ENCODE measurements around the gene GPRASP1.

Gene GPRASP1, protein sequence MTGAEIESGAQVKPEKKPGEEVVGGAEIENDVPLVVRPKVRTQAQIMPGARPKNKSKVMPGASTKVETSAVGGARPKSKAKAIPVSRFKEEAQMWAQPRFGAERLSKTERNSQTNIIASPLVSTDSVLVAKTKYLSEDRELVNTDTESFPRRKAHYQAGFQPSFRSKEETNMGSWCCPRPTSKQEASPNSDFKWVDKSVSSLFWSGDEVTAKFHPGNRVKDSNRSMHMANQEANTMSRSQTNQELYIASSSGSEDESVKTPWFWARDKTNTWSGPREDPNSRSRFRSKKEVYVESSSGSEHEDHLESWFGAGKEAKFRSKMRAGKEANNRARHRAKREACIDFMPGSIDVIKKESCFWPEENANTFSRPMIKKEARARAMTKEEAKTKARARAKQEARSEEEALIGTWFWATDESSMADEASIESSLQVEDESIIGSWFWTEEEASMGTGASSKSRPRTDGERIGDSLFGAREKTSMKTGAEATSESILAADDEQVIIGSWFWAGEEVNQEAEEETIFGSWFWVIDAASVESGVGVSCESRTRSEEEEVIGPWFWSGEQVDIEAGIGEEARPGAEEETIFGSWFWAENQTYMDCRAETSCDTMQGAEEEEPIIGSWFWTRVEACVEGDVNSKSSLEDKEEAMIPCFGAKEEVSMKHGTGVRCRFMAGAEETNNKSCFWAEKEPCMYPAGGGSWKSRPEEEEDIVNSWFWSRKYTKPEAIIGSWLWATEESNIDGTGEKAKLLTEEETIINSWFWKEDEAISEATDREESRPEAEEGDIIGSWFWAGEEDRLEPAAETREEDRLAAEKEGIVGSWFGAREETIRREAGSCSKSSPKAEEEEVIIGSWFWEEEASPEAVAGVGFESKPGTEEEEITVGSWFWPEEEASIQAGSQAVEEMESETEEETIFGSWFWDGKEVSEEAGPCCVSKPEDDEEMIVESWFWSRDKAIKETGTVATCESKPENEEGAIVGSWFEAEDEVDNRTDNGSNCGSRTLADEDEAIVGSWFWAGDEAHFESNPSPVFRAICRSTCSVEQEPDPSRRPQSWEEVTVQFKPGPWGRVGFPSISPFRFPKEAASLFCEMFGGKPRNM (N-terminal part only)

GRCh38 chrX:102651242-102652011 lies at the start of gene GPRASP1:
TSS of gene GPRASP1 (plus strand) at chrX:102651483. CDS start at chrX:102653914, 2,431 bp downstream.
- peak; percentile 21 for DNase-seq (ENCODE audit: low read depth)
- H3K4me3 ChIP-seq (replicated peaks; ENCODE audit: low read depth, low read length): peak within 1 kb of the TSS; percentile 53
- TF ChIP-seq, protein P1, sequence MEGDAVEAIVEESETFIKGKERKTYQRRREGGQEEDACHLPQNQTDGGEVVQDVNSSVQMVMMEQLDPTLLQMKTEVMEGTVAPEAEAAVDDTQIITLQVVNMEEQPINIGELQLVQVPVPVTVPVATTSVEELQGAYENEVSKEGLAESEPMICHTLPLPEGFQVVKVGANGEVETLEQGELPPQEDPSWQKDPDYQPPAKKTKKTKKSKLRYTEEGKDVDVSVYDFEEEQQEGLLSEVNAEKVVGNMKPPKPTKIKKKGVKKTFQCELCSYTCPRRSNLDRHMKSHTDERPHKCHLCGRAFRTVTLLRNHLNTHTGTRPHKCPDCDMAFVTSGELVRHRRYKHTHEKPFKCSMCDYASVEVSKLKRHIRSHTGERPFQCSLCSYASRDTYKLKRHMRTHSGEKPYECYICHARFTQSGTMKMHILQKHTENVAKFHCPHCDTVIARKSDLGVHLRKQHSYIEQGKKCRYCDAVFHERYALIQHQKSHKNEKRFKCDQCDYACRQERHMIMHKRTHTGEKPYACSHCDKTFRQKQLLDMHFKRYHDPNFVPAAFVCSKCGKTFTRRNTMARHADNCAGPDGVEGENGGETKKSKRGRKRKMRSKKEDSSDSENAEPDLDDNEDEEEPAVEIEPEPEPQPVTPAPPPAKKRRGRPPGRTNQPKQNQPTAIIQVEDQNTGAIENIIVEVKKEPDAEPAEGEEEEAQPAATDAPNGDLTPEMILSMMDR (IDR thresholded peaks at IDR 0.05; ENCODE audit: low read length, missing control alignments): no peak

DNA sequence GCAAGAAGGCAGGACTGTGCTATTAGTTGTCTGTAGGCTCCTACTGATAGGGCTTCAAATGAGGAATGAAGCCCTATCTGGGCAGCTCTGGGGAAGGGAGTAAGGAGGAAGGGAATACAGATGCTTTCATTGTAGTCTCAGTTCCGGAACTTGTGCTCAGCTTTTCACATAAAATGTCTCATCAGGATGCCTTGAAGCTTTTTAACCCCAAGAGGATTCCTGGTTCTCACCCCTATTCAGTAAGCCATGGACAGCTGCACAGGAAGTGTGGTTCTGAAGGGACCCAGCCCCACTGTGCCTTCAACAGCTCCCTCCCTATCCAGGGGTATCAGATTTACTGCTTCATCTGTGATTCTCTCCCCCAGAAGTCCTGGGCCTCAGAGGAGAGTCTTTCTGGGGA lies 47.0 kb upstream of the GPRASP1 start:
- TF ChIP-seq, protein P1 (IDR thresholded peaks at IDR 0.05; ENCODE audit: low read length, missing control alignments): no peak
- peak; percentile 1 for DNase-seq (ENCODE audit: low read depth)
- no peak overlapping the region for H3K4me3 ChIP-seq (replicated peaks; ENCODE audit: low read depth, low read length)

DNA sequence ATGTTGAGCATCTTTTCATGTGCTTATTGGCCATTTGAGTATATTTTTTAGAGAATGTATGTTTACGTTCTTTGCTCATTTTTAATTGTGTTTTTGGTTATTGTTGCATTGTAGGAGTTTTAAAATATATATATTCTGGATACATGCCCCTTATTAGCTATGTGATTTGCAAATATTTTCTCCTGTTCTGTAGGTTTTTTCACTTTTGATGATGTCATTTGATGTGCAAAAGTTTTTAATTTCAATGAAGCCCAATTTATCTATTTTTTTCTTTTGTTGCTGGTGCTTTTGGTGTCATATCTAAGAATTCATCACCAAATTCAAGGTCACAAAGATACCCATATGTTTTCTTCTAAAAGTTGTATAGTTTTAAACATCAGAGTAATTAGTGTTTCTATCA lies 45.2 kb upstream of the GPRASP1 start:
- TF ChIP-seq, protein P1 (IDR thresholded peaks at IDR 0.05; ENCODE audit: low read length, missing control alignments): no peak
- no peak for DNase-seq (ENCODE audit: low read depth)
- no peak overlapping the region for H3K4me3 ChIP-seq (replicated peaks; ENCODE audit: low read depth, low read length)

- H3K4me3 ChIP-seq (replicated peaks; ENCODE audit: low read depth, low read length): no peak overlapping the region
- DNase-seq (ENCODE audit: low read depth): no peak
- TF ChIP-seq, protein P1 (IDR thresholded peaks at IDR 0.05; ENCODE audit: low read length, missing control alignments): no peak
Observed at GRCh38 chrX:102610905-102611304, 40.4 kb upstream of the GPRASP1 start.

- H3K4me3 ChIP-seq (replicated peaks; ENCODE audit: low read depth, low read length): no peak overlapping the region
- DNase-seq (ENCODE audit: low read depth): no peak
- TF ChIP-seq, protein P1 (IDR thresholded peaks at IDR 0.05; ENCODE audit: low read length, missing control alignments): no peak
Observed at GRCh38 chrX:102624105-102624504, 27.2 kb upstream of the GPRASP1 start.

GRCh38 chrX:102627640-102628039 lies 23.6 kb upstream of the GPRASP1 start:
- no peak overlapping the region for H3K4me3 ChIP-seq (replicated peaks; ENCODE audit: low read depth, low read length)
- DNase-seq (ENCODE audit: low read depth): no peak
- TF ChIP-seq, protein P1 (IDR thresholded peaks at IDR 0.05; ENCODE audit: low read length, missing control alignments): no peak
